Upper lobe of left lung (tissue), 4 donors: ENCODE measurements around the gene RETN.

Source experiments
- CTCF ChIP-seq, 6 experiments: fragments of 450-650 bp in 4 of 6; fragments of 200-600 bp in 2 of 6; sonication (generic) in 2 of 6; IDR thresholded peaks; one replicate each; pipeline ENCODE4 v1.5.1; 2016 to 2019; ENCODE audit warnings: antibody characterized with exemption in 6 of 6
- POLR2A ChIP-seq, 4 donors: fragments of 450-650 bp; IDR thresholded peaks; one replicate each; pipeline ENCODE4 v1.5.1; 2016 to 2017; ENCODE audit warnings: antibody characterized with exemption in 4 of 4, mild to moderate bottlenecking in 2 of 4
- POLR2AphosphoS5 ChIP-seq, 2 donors: sonication (generic); formaldehyde crosslinking; IDR thresholded peaks; one replicate each; pipeline ENCODE4 v1.5.1; 2017; ENCODE audit warnings: antibody characterized with exemption in 2 of 2

- TF ChIP-seq CTCF (IDR thresholded peaks at IDR 0.05) (no peak), POLR2A (IDR thresholded peaks at IDR 0.05) (peak in 1 of 4 donors; percentile 46), POLR2AphosphoS5 (IDR thresholded peaks at IDR 0.05) (peak; percentile 10 to 47)
Observed at GRCh38 chr19:7676854-7677253, 8.0 kb downstream of the RETN start, which contains the start of gene MCEMP1.
